Islet precursor cell (in vitro differentiated cells): ENCODE results near the gene SSU72.

Experiments
- DNase-seq: peaks from one replicate; pipeline ENCODE4 v3.0.0-alpha.2; 2018

Gene SSU72

DNA sequence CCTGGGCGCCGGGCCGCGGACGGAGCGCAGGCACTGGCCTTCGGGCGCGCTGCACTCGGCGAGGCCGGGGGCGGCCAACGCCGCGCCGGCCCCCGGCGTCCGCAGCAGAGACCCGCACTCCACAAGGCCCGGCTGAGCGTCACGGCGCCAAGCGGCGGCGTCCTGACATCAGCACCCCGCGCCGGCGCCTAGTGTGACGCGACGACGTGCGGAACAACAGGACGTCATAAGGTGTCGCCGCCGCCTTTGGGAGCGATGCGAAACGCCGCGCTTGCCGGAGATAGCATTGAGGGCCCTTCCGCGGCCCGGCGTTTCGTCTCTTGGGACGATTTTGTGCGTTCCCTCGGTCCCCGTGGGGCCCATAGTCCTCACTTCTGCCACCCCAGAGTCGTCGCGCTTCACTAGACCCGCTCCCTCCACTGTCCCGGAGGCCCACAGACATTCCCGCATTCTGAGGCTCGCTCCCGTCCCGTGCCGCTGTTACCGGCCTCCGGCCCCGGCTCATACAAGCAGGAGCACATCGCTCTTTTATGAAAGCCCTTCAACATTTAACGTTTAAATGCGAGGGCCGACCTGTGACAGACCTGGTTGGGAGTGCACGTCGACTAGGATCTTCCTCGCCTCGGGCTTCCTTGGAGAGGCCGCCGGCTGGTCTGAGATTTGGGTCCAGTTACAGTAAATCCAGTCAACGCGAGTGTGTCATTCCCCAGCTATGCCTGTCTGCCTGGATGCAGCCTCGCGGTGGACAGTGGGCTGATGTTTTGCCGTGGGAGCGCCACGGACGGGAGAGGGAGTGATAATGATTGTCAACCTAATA lies at the start of gene SSU72:
TSS of gene SSU72 (minus strand) at position 143 of the 817 bp plus-strand sequence. CDS start 306 bp downstream, outside the sequence.
- peak; percentile 94 for DNase-seq

DNA sequence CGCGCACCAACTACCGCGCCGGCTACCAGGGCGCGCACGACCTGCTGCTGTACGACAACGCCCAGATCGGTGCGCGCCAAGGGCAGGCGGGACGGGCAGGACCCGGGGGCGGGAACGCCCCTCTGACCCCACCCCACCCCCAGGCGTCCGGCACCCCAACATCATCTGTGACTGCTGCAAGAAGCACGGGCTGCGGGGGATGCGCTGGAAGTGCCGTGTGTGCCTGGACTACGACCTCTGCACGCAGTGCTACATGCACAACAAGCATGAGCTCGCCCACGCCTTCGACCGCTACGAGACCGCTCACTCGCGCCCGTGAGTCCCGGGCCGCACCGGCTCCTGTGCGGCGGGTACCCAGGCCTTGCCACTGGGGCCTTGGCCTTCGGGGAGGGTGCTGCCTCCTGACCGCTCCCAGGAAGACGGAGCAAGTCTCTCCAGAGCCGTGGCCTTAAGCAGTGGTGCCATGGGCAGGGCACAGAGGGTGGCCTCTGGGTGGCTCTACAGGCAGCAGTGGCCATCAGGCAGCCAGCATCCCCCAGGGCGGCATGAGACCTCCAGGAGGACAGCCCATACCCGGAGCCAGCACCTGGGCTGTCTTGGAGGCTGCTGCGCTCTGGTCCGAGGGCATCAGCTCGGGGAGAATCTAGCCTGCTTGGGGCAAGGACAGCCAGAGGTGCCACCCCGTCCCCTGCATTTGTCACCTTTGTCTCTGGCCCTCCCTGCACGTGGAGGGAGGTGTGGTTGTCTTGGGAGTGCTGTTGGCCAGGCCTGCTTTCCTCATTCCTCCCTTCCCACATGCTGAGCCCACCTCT lies 49.2 kb upstream of the SSU72 start:
- no peak for DNase-seq

DNA sequence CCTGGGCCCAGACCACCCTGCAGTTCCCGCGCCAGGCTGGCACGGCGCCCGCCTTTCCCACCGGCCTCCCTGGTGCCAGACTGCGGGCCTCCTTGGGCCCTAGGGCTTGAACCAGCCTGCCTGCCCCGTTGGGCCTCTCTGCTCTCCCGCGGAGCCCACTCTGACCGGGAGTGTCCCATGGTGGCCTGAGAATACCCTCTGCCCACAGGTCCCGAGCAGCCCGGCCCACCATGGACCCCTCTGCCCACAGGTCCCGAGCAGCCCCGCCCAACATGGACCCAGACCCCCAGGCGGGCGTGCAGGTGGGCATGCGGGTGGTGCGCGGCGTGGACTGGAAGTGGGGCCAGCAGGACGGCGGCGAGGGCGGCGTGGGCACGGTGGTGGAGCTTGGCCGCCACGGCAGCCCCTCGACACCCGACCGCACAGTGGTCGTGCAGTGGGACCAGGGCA lies 48.5 kb upstream of the SSU72 start:
- no peak for DNase-seq

DNA sequence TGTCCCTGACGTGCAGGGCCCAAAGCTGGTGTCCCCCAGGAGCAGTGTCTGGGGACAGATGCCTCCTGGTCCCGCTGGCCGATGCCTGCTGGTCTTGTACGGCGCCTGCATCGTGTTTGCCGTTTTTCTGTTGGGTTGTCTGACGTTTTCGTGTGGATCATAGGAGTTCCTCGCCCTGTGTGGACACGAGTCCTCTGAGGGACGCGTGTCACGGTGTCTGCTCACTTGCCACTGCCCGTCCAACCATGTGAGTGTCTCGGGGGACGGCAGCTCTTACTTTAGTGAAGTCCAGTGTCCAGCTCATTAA lies 48.1 kb upstream of the SSU72 start:
- DNase-seq: no peak

DNA sequence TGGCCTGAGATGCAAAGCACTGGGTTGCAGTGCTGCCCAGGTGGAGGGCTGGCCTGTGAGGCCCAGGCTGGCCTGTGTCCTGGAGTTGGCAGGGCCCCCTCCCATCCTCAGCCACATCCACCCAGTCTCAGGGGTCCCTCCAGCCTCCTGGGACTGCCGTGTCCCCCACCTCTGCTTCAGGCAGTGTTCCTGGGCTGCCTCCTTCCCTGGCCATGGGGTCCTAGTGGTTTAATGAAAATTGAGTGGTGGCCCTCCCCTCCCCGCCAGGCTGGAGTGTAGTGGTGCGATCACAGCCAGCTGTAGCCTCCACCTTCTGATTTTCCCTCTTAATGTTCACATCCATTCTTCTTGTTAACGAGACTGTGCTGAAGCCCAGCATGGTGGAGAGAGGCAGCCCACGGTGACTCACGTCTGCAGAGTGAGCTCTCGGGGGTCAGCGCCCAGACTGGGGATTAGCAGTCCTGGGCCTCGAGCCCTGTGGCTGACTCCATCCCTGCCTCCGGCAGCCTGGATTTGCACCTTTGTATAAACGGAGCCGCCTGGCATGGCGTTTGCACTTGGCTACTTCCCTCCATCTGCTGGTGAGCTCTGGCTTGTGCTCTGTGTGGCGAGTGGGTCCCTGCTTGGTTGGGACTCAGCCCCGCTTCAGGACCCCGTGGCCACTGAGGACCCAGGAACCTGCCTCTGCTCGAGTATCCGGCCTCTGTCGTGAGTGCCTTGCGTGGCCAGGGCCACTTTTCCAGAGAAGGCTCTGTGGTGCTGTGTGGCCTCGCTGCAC lies 47.5 kb upstream of the SSU72 start:
- DNase-seq: no peak

DNA sequence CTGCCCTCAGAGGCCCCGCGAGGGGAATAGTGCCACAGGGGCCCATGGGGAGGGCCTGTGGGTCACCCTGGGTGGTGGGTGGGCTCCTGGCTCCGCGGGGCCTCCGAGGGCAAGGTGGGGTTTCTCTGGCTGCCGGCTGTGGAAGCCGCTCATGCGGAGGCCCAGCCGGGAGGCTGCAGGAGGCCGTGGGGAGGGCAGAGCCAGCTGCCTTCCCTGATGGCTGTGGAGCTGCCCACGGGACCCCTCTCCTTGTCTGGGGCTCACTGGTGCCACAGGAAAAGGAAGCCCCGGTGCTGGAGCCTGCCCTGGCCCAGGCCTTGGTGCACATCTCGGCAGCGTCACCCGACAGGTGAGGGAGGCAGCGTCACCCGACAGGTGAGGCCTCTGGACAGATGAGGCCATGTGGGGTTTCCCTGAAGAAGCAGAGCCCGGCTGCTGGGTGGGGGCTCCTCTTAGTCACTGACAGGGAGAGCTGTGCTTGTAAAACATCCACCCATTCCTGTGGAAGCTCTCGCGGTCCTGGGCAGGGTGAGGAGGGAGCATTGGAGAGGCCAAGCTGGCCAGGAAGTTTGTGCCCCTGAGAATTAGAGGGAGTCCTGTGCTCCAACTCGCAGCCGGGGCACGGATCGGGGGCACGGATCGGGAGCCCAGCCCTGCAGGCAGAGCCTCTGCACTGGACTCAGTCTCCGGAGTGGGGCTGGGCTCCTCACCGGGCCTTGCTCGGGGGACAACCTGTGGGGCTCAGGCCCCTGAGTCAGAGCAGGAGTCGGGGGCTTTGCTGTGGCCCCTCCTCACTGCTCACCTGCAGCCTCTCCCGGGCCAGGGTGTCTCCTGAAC lies 46.7 kb upstream of the SSU72 start:
- DNase-seq: no peak

DNA sequence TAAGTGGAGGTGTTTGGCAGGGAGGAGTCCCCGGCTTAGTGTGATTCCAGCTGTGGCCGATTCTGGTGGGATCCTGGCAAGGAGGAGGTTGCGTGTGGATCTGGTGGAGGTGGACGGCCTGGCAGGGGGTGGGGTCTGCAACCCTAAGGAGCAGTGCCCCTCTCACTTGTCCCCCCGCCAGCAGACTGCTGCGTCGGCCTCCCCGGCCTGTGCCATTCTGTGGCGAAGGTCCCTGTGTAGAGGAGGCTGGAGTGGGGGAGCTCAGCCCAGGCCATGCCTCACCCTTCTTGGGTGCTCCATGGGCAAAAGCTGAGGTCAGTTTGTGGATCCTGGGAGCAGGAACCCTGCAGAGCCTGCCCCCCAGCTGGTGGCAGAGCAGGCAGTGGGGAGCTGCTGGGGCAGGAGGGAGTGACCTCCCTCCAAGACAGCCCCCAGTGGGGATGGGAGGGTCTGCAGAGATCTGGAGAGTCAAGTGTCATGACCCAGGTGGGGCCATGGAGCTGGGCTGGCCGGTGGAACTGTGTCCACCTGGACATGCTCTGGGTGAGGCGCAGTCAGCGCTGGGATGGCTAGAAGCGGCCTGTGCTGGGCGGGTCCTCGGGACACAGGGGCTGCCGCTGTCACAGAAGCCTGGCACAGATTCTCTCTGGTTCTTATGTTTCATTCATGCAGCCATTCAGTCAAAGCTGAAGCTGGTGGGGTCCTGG lies 45.9 kb upstream of the SSU72 start:
- no peak for DNase-seq

DNA sequence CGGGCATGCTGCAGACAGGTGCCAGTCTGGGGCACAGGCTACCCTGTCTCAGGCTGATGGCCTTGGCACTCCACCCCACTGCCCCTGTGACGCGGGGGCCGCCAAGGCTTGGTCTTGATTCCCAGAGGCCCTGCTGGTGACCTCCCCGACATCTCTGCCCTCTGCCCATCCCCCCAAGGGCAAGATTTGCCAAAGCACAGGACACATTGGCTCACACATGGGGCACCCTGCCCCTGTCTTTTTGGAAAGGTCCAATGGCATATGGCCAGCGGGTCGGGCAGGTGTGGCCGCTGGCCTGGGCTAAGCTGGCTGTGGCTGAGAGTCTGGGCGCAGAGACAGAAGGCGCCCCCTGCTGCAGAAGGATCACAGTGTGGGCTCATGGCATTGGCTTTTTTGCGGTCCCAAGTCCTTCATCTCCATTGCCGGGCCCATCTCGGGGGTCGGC lies 45.3 kb upstream of the SSU72 start:
- no peak for DNase-seq

DNA sequence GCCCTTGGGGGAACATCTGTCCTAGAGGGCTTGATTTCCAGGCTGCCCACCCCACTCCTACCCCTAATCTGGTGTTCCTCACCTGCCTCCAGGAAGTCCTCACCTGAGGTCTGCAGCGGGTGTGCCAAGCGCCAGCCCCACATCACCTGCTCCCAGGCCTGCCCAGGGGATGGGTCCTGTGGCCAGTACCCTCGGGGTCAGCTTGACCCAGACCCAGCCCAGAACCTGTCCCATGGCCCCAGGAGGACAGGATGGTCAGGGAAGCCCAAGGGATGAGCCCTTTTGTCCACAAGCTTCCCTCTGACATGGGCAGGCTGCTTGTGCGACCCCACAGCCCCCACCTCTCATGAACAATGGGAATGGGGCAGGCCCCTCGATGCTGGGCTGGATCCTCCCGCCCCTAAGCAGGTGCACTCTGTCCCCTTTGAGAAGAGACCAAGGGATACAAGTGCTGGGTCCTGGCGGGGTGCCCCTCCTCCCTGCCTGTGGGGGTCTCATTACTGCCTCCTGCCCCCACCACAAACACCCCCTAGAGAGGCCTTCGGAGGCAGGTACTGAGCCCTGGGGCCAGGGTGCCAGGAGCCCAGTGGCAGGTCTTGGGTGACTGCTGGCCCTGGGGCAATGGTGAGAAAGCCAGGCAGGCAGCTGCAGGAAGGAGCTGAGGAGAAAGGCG lies 43.9 kb upstream of the SSU72 start:
- DNase-seq: no peak

DNA sequence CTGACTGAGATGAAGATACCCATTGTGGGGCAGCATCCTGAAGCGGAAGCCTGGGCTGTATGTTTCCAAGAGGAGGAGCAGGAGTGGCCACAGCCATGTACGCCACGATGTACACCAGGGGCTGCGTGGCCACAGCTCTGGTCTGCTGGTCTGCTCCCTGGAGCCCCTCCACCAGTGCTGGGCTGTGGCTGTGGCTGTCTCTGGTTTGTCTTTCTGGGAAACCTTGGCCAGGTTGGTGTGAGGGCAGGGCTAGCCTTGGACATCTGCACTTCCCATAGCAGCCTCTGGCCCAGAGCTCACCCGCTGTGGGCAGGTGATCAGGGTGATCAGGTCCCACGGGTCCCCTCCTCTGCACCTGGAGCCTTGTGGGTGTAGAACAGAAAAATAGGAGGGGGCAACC lies 43.3 kb upstream of the SSU72 start:
- no peak for DNase-seq

DNA sequence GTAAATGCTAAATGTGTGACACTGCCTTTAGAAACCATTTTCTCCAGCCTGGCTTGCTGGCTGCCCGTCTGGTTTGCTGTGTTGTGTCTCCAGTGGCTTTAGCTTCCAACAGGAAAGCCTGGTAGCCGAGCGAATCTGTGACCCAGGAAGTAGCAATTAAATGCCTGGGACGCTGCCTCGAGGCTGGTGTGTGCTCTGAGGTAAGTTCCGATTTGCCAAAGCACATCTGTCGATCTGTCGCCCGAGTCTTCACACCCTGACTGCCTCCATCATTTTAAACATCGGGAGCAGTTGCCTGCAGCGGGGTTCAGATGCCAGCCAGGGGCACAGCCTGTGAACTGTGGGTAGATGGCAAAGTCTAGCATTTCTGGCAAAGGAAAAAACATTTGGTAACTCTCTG lies 42.9 kb upstream of the SSU72 start:
- DNase-seq: no peak

DNA sequence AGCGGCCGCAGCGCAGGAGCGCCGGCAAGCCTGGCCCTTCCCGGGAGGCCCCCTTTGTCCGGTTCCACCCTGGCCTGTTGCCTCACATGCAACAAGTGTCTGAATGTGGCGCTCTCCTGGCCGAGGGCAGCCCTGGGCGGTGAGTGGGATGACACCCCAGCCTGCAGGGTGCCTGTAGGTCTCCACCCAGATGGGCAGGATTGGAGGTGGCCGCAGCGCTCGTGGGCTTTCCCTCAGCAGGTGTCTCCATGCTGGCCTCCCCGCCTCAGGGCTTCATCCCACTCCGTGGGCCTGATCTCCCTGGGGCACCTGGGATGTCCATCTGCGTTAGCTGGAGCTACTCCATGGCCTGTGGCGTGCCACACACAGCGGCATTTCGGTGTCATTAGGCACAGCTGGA lies 42.2 kb upstream of the SSU72 start:
- DNase-seq: no peak

DNA sequence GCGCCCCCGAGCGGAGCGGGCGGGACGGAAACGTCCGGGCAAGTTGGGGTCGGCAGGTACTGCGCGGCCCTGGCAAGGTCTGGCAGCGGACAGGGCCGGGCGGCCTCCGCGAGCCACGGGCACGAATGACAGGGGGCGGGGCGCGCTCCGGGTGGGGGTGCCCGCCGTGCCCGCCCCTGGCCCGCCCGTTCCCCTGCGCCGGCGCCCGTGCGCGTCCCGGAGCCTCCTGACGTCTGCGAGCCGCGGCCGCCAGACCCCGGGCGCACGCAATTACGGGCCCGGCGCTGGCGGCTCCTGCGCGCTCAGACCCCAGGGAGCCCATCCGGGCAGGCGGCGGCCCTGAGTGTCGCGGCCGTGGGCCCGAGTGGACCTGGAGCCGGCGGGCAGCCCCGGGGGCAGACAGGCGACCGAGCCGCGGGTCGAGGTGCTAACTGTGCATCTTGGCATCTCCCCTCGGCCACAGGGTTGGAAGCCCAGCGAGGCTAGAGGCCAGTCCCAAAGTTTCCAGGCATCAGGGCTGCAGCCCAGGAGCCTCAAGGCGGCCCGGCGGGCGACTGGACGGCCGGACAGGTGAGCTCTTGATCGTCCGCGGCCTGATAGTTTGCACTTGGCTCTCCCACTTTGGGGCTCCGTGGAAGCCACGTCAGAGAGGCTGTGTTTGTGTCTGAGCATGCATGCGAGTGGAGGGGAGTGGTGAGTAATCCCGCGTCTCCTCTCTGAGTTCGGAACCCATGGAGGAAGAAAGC lies 41.6 kb upstream of the SSU72 start:
- DNase-seq: no peak

DNA sequence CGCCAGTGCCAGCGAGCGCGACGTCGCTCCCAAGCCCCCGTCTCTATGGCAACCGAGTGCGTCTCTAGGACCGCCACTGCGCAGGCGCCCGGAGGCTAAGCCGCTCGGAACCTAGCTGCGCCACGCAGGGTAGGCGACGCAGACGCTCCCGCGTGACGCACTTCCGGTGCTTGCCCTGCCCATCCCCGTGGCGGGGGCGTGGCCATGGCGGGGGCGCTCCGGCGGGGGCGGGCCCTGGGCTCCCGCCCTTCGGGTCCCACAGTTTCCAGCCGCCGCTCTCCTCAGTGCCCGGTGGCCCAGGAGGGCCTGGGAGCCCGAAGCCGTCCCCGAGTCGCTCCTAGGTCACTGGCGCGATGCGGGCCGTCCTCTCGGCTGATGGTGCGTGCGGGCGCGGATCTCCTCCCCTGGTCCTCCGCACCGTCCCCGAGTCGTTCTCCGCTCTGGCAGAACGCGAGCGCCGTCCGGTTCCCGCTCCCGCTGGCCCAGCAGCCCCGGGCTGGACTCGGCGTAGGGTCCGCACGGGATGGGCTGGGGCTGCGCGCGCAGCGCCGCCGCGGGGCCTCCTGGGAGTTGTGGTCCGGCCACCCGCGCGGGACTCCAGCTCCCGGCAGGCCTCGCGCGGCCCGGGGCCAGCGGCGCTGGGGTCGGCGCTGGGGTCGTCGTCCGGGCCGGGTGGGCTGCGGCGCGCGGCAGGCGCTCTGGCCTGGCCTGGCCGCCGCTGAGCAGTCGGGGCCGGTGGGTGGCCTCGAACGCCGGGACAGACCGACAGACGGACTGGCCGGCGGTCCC lies 40.8 kb upstream of the SSU72 start, which contains the start of gene MIB2:
TSS of gene MIB2 (plus strand) at position 245 of the 789 bp plus-strand sequence. CDS start 7,953 bp downstream, outside the sequence.
- DNase-seq: peak; percentile 98

DNA sequence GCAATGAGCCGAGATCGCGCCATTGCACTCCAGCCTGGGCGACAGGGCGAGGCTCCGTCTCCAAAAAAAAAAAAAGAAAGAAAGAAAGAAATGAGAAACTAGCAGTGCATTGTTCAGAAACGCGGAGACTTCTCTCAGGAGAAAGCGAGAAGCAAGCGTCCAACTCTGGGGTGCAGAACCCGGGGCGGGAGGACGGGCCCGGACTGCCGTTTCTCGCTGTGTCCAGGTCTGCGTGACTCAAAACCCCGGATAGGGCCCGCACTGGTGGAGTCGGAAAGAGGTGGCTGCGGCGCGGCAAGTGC lies 40.2 kb upstream of the SSU72 start:
- DNase-seq: no peak

DNA sequence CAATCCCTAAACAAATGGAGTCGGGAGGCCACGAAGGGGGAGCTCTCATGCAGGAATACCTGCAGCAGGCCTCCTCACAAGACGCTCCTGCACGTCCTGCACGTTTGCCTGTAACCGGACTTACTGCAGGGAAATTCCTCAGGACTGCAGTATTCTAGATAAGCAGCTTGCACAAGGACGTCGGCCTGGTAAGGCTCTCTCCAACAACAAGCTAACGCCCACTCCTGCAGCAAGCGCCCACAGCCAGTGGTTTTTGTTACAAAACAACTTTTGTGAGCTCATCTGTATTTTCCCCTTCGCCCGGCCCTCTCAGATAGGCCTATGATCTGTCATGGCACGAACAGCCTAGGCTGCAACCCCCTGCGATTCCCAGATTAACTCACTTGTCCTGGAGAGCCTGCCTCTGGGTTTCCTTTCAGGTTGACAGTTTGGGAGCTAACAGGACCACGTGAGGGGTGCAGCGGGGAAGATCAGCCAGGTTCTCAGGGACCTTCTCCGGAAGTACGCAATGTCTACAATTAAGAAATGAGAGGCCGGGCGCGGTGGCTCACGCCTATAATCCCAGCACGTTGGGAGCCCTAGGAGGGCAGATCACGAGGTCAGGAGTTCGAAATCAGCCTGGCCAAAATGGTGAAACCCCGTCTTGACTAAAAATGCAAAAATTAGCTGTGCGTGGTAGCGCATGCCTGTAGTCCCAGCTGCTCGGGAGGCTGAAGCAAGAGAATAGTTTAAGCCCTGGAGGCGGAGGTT lies 39.7 kb upstream of the SSU72 start:
- no peak for DNase-seq

DNA sequence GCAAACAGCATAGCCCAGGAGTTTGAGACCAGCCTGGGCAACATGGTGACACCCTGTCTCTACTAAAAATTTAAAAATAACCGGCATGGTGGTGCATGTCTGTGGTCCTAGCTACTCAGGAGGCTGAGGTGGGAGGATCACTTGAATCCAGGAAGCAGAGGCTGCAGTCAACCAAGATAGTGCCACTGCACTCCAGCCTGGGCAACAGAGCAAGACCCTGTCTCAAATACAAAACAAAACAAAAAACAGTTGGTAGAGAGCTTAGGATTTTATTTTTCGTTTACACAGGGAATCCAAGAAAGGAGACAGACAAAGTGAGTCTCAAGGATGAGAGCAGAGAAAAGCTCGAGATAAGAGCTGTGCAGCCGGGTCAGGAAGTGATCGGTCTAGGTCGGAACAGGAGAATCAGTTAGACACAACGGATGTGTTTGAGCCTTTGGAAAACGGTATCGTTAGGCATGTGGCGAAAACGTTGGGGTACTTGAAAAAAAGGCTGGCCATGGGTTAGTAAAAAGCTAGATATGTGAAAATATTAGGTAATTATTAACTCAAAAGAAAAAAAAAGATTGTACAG lies 38.9 kb upstream of the SSU72 start:
- no peak for DNase-seq

DNA sequence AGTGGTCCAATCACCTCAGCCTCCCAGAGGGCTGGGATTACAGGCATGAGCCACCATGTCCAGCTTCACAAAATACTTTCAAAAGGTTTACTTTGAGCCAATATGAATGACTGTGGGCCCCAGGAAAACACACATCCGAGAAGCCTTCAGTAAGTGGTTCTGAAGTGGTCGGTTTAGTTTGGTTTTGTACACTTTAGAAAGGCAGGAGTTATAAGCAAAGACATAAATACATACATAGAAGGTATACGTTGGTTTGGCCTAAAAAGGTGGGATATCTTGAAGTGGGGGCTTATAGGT lies 37.4 kb upstream of the SSU72 start:
- DNase-seq: no peak

DNA sequence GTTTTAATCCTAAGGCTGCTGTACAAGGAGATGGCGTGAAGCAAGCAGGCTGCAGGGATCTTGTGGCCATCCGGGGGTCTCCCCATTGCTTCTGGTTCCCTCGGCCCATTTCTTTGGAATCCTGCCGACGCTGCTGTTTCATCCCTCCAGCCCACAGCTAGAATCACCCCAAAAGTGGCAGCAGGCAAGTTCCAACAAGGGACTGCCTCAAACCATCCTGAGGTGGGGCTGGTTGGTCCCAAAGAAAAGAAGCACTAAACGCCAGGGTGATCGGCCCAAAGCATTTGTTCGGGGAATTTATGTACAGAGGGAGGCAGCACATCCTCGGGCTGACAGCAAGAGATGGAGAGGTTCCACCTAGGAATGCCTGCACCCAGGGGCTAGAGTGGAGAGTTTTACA lies 36.1 kb upstream of the SSU72 start:
- DNase-seq: no peak
